Measurements from ENCODE around the gene PPP1R9A.

PPP1R9A gene

DNA sequence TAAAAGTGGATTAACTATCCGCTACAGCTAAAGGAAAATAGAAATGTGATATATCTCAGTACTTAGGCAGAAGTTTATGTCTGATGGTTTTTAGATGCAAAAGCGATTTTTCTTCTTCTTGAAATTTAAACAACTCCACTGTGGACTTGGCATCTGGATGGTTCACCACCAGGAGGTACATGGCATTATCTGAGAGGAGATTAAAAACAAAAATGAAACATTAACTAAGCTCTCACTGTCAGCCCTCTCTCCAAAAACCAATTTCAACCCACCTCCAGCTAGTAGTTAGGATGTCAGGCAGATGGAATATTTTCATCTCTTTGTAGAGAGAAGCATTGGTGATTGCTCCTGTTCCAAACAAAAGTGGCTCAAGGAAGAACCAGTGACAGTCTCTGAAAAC is 404.0 kb downstream of the PPP1R9A start:
- FAIRE-seq: no peak
- no peak for DNase-seq (ENCODE audit: low spot score)

DNA sequence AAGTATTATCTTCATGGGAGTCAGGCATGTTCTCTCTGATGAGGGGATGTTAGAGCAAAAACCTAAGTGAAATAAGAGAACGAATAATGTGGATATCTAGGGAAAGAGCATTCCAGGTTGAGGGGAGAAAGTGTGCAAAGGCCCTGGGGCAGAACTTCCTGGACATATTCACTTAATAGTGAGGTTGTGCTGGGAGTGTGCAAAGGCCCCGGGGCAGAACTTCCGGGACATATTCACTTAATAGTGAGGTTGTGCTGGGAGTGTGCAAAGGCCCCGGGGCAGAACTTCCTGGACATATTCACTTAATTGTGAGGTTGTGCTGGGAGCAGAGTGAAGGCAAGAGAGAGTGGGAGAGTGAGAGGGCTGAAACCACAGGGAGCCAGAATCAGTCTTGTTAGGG is 405.2 kb downstream of the PPP1R9A start:
- FAIRE-seq (no peak), DNase-seq (ENCODE audit: low spot score) (no peak)

DNA sequence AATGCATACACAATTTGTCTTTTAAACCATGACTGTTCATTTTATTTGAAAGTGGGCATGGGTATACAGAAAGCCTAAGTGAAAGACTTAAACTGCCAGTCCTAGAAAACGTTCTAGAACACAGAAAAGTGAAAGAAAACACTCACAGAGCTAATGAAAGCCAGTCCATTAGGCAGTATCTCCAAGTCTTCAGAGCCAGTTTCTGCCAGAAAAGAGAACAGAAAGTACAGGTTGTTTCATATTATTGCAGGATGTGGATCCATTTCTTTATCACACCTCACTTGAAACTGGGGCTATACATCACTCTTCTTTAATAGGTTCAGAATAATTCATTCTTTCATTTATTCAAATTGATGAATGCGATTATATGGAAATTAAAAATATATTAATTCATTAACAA is 409.2 kb downstream of the PPP1R9A start:
- FAIRE-seq (no peak), DNase-seq (ENCODE audit: low spot score) (no peak)

DNA sequence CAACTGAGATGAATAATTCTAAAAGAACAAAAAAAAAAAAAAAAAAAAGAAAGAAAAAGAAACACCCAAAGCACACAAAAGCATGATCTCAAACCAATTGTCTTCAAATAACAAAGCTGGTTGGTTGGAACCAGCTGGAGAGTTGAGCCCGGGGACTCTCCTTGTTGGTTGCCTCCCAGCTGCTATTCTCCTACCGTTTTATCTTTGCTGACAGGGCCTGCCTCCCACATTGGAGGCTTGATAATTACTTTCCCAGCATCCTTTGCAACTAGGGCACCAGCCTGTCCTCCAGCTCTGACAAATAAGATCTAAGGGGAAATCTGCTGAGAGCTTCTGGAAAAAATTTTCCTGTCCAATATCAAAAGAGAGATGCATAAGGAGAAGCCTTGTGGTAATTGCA is 410.2 kb downstream of the PPP1R9A start:
- no peak for DNase-seq (ENCODE audit: low spot score)
- no peak for FAIRE-seq

DNA sequence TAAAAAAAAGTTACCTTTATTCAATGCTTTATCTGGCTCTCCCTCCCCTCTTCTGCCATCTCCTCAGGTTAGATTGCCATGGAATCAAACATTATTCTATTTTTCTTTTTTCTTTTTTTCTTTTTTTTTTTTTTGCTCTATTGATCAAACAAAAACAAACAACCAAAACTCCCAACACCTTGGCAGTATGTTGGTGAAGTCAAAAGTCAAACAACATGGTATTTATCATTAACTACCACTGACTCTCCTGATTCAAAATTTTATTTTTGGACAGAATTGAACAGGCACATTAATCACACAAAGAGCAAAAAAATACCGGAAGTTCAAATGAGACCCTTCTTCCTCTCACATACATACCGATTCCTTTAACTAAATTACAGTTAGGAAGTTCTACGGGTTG is 410.6 kb downstream of the PPP1R9A start:
- no peak for DNase-seq (ENCODE audit: low spot score)
- no peak for FAIRE-seq

DNA sequence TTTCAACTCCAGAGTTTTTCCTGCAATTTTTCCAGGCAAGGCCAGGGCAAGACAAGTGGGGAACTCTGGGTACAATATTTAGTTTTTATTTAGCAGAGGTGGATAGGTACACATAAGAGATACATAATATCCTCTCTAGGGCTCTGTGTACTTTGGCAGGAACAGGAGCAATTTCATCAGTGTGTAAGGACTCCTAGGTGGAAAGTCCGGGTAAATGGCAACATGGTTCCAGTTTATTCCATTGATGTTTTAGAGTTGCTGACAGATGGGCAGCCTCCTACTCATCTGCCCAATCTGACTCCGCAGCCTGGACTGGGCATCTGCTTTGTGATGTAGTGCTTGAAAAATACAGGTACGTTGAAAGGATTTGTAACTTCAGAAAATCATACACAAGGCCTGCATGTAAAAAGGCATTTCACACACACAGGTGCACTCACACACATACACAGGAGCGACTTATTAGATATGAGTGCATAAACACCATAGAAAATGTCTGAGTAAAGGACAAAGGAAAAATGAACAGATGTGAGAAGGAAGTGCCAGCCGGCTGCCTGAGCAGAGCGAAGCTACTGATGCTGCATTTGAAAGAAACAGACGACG is 411.2 kb downstream of the PPP1R9A start:
- no peak for FAIRE-seq
- no peak for DNase-seq (ENCODE audit: low spot score)

DNA sequence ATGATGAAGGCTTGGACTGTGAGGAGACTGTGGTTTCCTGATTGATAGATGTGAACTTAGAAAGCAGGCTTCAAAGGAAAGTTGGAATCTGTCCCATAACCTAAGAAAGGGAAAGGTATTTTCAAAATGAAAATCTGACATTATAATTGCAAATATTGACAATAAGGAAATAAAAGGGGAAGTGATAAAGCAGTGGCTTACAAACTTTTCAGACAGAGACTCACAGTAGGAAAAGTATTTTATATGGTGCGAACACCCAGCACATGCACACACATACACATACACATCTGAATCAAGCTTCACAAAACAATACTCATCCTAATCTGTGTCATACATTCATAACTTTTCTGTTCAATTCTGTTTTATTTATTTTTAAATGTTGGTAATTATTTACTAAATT is 412.2 kb downstream of the PPP1R9A start:
- FAIRE-seq: no peak
- DNase-seq (ENCODE audit: low spot score): no peak

DNA sequence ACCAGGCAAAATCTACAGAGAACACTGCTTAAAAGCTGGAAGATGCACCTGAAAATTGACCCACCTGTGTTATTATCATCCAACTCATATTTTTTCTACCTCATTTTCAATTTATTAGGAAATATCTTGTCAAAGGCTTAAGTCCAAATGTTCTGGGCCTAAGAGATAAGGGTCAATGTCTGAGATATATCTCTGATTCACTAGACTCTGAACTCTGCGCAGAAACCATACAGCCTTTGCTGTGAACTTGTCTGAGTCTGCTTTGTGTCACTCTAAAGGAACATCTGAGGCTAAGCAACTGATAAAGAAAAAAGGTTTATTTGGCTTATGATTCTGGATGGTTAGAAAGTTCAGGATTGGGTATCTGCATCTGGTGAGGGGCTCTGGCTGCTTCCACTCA is 413.3 kb downstream of the PPP1R9A start:
- no peak for FAIRE-seq
- no peak for DNase-seq (ENCODE audit: low spot score)

DNA sequence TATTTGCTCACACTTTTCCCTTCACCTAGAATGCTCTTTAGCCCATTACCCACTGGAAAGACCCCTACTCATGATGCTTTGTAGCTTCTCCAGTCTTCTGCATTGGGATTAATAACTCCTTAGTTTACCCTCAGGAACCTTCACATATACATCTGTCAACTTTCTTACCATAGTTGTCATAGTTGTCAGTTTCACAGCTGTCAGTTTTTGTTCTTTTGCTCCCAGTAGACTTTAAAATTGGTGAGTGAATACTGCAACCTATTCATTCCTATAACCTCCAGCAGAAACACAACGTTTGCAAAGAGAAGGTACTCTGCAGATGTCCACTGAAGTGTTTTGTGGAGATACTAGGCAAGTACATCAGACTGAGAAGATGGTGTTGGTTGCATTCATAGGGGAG is 414.3 kb downstream of the PPP1R9A start:
- FAIRE-seq: no peak
- DNase-seq (ENCODE audit: low spot score): no peak

DNA sequence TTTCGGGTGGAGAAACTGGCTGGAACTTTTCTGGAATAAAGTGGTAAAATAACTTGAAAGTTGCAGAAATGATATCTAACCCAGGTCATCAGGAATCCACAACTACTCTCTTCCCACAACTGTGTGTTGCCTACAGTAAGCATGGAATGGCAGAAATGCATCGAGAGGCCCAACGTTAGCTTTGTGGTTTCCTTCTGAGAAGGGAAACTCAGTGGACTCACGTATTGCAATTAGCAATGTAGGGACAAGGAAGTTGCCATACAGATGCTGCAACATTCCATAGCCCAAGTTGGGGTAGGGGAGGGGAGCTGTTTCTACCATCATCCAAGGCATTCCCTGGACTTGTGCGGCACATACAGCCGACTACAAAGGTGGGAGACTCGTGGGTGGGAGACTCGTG is 415.0 kb downstream of the PPP1R9A start:
- DNase-seq (ENCODE audit: low spot score) (no peak), FAIRE-seq (no peak)

DNA sequence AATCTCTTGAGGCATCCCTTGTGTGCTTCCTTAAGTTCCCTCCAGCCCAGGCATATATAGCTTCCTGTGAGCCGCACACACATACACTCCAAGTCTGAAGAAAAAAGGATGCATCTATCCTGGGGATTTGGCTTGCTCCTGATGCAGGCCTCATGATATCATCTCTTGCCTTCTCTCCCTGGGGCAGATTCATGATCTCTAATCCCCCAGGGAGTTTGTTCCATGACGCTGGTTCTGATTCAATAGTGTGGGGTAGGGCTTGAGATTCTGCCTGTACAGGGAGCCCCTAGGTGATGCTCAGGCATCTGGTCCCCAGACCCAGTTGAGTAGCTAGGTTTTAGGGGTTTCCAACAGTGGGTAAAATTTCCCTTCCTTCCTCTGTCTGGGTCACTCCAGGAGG is 415.5 kb downstream of the PPP1R9A start:
- DNase-seq (ENCODE audit: low spot score) (no peak), FAIRE-seq (no peak)

DNA sequence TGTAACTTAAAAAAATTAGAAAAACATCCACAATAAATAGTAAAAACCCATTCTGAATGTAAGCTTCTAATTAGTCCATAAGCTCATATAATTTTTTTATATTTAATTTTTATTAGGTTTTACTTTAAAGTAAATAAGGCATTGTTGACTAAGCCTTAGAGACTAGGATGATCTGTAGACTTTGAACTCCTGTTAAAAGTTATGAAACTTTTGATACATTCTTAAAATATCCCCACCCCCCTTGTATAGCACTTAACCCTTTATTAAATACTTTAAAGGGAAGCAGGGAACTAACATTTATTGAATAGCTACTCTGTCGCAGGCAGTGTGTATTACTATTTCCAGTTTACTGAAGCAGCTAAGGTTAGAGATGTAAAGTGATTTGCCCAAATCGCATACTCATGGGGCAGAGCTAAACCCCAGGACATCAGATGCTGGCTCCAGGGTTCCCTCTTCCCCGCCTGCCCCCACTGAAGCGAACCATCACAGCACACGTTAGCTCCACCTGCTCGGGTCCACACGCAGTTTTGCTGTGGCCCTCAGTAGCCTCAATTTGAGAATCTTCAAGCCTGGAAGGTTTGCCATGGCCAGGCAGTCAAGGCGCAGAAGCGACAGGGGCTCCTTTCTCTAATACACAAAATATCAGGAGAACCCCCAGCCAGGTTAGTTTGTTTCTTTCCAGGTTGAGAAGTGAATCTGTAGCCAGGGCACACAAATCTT is 416.2 kb downstream of the PPP1R9A start:
- no peak for DNase-seq (ENCODE audit: low spot score)
- FAIRE-seq: no peak

DNA sequence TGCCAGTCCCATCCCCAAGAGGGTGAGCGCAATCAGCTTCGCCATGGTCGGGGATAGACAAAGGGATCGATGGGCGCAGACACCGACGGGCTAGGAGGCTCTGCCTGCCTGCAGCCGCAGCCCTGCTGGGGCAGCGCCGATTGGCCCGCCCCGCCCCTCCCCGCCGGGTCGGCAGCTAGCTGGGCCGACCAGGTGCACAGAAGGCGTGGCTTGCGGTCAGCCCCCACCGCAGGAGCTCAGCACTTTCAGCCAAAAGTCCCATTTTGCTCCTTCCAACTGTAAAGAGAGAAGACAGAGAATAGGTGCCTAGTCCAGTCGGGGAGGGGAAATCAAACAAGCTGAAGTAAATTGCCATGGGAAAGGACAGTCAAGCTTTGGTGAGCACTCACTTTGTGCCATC is 417.0 kb downstream of the PPP1R9A start, which contains the start of gene PON1:
Gene PON1 (minus strand): TSS at position 102 of the 400 bp plus-strand sequence. CDS start 57 bp downstream, at position 45.
- FAIRE-seq (no peak), DNase-seq (ENCODE audit: low spot score) (no peak)

DNA sequence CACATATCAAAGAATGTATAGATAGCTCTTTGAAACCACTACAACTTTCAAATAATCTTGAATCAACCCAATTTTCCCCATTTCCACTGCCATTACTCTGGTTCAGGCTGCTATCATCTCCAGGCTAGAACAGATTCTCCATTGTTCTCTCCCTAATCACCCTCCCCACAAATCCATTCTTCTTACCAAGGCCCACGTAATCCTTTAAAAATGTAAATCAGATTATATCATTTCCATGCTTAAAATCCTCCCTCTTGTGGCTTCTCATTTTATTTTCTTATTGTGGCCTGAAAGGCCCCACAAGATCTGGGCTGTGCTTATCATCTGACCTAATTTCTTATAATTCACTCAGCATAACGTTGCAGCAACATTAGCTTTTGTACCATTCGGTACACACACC is 420.0 kb downstream of the PPP1R9A start:
- FAIRE-seq: no peak
- DNase-seq (ENCODE audit: low spot score): no peak

DNA sequence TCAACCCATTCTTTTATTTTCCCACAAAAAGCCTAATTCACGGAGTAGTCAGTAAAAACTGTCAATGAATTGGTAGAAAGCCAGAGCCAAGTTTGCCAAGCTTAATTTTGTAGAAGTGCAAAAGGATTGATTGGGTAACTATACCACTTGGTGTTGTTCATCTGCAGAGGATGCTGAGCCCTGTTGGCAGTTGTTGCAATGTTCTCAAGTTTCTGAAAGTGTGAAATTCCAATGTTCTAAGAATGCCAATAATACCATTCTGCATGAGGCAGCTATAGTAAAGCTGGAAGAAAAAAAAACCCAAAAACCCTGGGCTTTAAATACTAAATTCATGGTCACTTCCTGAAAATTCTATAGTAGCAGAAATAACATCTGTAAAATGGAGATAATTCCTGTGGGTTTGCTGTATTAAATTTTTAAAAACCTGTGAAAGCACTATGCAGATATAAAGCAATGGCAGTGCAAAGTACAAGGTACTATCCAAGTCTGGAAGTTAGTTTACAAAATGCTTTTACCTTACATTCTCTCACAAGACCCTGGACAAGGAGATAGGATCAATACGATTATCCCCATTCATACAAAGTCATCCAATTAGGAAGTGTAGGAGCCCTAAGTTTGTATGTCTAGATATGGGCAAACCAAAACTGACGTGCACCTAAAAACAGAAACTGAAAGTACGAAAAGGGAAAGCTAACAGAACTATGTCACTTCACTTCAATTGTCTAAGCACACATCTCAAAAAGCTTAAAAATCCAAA is 423.0 kb downstream of the PPP1R9A start:
- DNase-seq (ENCODE audit: low spot score) (peak; percentile 35), FAIRE-seq (peak; percentile 69)

DNA sequence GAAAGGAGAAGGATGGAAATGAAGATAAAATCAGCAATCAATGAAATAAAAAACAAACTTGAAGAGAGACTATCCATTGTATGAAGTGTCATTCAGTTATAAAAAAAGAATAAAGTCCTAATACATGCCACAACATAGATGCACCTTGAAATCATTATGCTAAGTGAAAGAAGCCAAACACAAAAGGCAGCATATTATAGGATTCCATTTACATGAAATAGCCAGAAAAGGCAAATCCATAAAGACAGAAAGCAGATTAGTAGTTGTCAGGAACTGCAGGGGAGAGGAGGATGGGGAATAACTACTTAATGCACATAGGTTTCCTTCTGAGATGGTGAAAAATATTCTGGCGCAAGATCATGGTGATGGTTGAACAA is 423.6 kb downstream of the PPP1R9A start:
- FAIRE-seq: no peak
- no peak for DNase-seq (ENCODE audit: low spot score)

DNA sequence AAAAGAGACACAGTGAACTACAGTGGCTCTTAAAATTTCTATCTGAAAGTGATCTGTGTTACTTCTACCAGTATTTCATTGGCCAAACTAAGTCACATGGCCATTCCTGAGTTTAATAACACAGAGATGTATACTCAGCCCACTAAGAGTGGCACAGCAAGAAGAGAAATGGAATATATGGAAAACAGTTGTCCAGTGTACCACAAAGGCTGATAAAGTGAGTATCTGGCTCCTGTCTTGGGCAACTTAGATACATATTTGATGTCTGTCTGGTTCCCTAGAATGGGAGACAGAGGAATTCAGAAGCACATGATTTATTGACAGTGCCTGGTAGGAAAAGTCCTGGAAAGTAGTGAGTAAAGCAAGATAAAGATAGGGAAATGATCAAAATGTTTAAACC is 427.1 kb downstream of the PPP1R9A start:
- FAIRE-seq: no peak
- no peak for DNase-seq (ENCODE audit: low spot score)

DNA sequence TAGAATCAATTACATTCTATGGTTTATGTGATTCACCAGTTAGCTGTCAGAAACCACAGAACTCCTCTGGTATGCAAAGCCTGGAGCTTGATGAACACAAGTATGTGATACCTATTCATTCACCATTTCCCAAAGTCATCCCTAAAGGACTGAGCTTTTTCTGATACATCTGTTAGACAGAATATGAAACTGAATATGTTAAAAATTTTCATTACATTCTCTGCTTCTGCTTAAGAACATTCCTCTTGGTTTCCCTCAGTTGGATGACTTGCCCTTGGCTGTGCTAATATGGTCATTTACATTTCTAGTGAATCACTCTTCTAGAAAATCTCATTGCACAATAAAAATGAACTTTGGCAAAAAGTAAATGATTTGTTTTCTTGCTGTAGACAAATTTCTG is 427.7 kb downstream of the PPP1R9A start:
- peak; percentile 76 for DNase-seq (ENCODE audit: low spot score)
- FAIRE-seq: peak; percentile 94

DNA sequence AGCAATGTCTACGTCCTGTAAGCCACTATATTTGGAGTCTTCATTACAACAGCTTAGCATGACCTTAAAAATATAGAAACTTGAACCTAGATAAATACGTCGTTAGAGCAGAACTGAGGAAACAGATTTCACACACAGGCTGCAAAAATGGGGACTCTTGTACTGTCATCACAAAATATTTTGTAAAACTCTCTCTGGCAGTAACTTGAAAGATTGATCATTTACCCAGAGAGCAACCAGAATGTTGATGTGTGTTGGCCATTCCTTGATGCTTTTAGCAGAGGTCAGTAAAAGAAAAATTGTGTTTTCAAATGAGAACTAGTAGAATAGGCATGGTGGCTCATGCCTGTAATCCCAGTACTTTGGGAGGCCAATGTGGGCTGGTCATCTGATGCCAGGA is 431.4 kb downstream of the PPP1R9A start:
- DNase-seq (ENCODE audit: low spot score) (no peak), FAIRE-seq (no peak)

DNA sequence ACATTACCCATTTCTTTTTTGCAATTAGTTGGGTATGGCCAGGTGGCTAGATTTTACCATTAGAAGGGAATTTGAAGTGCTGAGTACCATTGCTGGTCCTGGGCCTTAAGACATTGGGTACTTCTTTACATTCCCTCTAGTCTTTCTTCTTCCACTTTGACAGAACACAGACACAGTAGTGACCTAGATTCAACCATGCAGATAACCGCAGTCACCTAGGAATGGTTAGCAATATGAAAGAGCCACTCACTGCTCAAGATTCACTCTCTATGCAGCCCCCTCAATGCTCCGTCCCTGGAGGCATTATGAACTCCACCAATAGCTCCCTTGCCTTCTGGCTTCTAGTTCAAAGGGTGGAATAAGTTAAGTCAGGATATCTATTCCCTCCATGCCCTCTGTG is 433.1 kb downstream of the PPP1R9A start:
- DNase-seq (ENCODE audit: low spot score) (no peak), FAIRE-seq (no peak)

DNA sequence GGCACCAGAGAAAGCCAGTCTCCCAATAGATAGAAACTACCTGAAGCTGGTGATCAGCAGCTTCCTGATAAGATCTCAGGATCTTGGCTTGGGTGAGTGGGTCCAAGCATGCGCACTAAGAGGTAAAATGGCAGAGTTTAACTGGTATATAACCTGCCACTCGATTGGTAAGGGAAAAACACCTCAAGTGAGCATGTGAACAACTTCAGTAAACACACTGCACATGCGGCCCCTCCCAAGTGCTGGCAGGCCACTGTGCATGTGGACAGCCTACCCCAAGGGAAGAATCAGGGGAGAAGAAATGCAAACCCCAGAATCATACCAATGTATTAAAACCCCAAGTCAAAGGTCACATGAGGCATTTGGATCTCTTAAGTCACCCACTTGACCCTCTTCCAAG is 434.6 kb downstream of the PPP1R9A start:
- no peak for FAIRE-seq
- DNase-seq (ENCODE audit: low spot score): no peak

DNA sequence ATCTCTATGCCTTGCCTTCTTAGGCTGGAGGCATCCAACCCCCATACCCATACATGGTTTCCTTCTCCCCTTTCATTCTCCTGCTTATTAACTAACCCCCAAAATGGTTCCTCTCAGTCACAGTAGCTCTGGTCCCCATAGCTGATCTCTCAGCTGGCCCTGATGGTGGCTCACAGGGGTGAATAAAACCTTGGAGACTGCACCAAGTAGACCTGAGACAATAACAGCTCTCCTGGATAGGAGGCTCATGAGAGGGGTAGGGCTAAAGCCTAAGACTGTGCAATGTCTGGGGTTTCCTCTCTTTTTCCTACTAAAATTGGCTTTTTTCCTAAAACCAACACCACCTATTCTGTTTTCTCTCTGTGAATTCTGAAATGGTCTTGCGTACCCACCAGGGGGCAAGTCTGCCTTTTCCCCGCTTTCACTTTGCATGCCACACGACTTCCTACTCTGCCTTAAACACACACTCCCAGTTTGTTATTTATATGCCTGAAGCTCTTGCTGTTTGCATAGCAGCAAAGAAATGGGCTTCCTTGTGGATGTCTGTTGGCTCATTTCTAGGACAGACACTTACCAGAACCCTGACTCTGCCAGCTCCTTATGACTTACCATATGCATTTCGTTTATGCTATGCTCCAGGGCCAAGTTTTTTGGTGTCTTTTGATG is 435.4 kb downstream of the PPP1R9A start:
- DNase-seq (ENCODE audit: low spot score) (no peak), FAIRE-seq (no peak)
